Measurements from ENCODE around the gene C19orf12.

C19orf12 gene

GRCh38 chr19:29664753-29665214 is 50.3 kb downstream of the C19orf12 start:
- DNase-seq (ENCODE audit: low read depth): no peak

GRCh38 chr19:29663861-29664752 is 51.0 kb downstream of the C19orf12 start:
- DNase-seq (ENCODE audit: low read depth): no peak

- no peak for DNase-seq (ENCODE audit: low read depth)
Measured at GRCh38 chr19:29662604-29663404, 52.3 kb downstream of the C19orf12 start.

GRCh38 chr19:29662278-29662603 is 52.8 kb downstream of the C19orf12 start:
- DNase-seq (ENCODE audit: low read depth): no peak

- DNase-seq (ENCODE audit: low read depth): no peak
Measured at GRCh38 chr19:29660835-29661234, 54.2 kb downstream of the C19orf12 start.

GRCh38 chr19:29658221-29658991 is 56.7 kb downstream of the C19orf12 start:
- DNase-seq (ENCODE audit: low read depth): no peak

GRCh38 chr19:29655648-29656335 is 59.3 kb downstream of the C19orf12 start:
- no peak for DNase-seq (ENCODE audit: low read depth)

- DNase-seq (ENCODE audit: low read depth): no peak
Measured at GRCh38 chr19:29653398-29653797, 61.7 kb downstream of the C19orf12 start.

GRCh38 chr19:29651622-29652394 is 63.3 kb downstream of the C19orf12 start:
- DNase-seq (ENCODE audit: low read depth): no peak

- DNase-seq (ENCODE audit: low read depth): no peak
Measured at GRCh38 chr19:29650772-29651387, 64.2 kb downstream of the C19orf12 start.

Data from stimulated activated CD8-positive, alpha-beta memory T cell treated with anti-CD3 and anti-CD28 coated beads, Interleukin-15, amount 100 ng/mL, for 24 hours (primary cell).